HG03439 (cell line): ENCODE results near the gene NCKIPSD.

Source experiments
- ATAC-seq: cut with Tn5 transposase; IDR thresholded peaks from one replicate; pipeline ENCODE4 v1.9.1; 2021; ENCODE audit warnings: mild to moderate bottlenecking, moderate library complexity; ENCODE audit not compliant: unreplicated experiment

Gene NCKIPSD

GRCh38 chr3:48697952-48698351 is 12.2 kb upstream of the NCKIPSD start:
- no peak for ATAC-seq

GRCh38 chr3:48696601-48697000 is 10.9 kb upstream of the NCKIPSD start:
- no peak for ATAC-seq

- ATAC-seq: no peak
Observed at GRCh38 chr3:48696156-48696555, 10.4 kb upstream of the NCKIPSD start.

GRCh38 chr3:48695393-48695753 is 9.7 kb upstream of the NCKIPSD start:
- ATAC-seq: no peak

- ATAC-seq: no peak
Observed at GRCh38 chr3:48694610-48695392, 9.1 kb upstream of the NCKIPSD start.

- ATAC-seq: no peak
Observed at GRCh38 chr3:48693826-48694225, 8.1 kb upstream of the NCKIPSD start.

GRCh38 chr3:48692551-48692950 is 6.8 kb upstream of the NCKIPSD start:
- ATAC-seq: no peak

- no peak for ATAC-seq
Observed at GRCh38 chr3:48690846-48691458, 5.2 kb upstream of the NCKIPSD start.

GRCh38 chr3:48689384-48689783 is 3.7 kb upstream of the NCKIPSD start:
- no peak for ATAC-seq

- ATAC-seq: no peak
Observed at GRCh38 chr3:48688737-48689075, 3.0 kb upstream of the NCKIPSD start.

GRCh38 chr3:48688032-48688736 is 2.5 kb upstream of the NCKIPSD start:
- ATAC-seq: no peak

- no peak for ATAC-seq
Observed at GRCh38 chr3:48687220-48687678, 1.5 kb upstream of the NCKIPSD start.

GRCh38 chr3:48686538-48687219 is 964 bp upstream of the NCKIPSD start:
- no peak for ATAC-seq

GRCh38 chr3:48685293-48685602 is 467 bp downstream of the NCKIPSD start:
- no peak for ATAC-seq

GRCh38 chr3:48684480-48685143 is 1.1 kb downstream of the NCKIPSD start:
- ATAC-seq: no peak

- ATAC-seq: no peak
Observed at GRCh38 chr3:48684054-48684349, 1.7 kb downstream of the NCKIPSD start.

GRCh38 chr3:48682786-48683185 is 2.9 kb downstream of the NCKIPSD start:
- no peak for ATAC-seq

- no peak for ATAC-seq
Observed at GRCh38 chr3:48681974-48682610, 3.6 kb downstream of the NCKIPSD start.

- no peak for ATAC-seq
Observed at GRCh38 chr3:48681541-48681880, 4.2 kb downstream of the NCKIPSD start.

GRCh38 chr3:48680811-48681540 is 4.7 kb downstream of the NCKIPSD start:
- ATAC-seq: no peak
